A549 (cell line): ENCODE measurements around the gene RXRG. TPM values are rescaled to one million over a fixed set of nuclear protein-coding genes. Genes with fewer than 3 reads are reported as not detected.

Source experiments
- ATAC-seq, 2 experiments: fragments of 200-7000 bp in 1 of 2; fragments of >200 bp in 1 of 2; cut with Nextera tagmentation in 1 of 2; cut with Tn5 transposase in 1 of 2; 3 replicates each; pipeline versions ENCODE4 v1.8.0 to v1.9.1; 2018 to 2020; ENCODE audit warnings: mild to moderate bottlenecking in 1 of 2, moderate library complexity in 1 of 2
- CTCF ChIA-PET: fragments of 300-600 bp; sonication (Branson Sonifier 250); formaldehyde crosslinking; extraction: SDS; loops from one replicate; lab custom pipeline; 2021; ENCODE audit warnings: antibody characterized with exemption, inconsistent platforms; lab: Yijun Ruan, JAX
- POLR2A ChIA-PET: fragments of 350-600 bp; formaldehyde crosslinking; extraction: SDS; loops from one replicate; lab custom pipeline; 2021; ENCODE audit warnings: antibody characterized with exemption, inconsistent platforms; lab: Yijun Ruan, JAX
- DNase-seq, 2 experiments: peaks; one replicate each; pipeline versions ENCODE4 v3.0.0 to v3.0.0-alpha.2; 2011 to 2016; ENCODE audit warnings: low read depth in 1 of 2, low spot score in 1 of 2
- FAIRE-seq: peaks from 2 replicates; lab custom pipeline; 2011; peaks lifted over from hg19 to GRCh38; lab: Jason Lieb, UNC
- H3K27ac ChIP-seq, 2 experiments: fragments of >200 bp; sonication (Bioruptor Twin); formaldehyde crosslinking; 3 replicates each; pipeline ENCODE4 v1.5.1; 2016 to 2017
- H3K4me1 ChIP-seq: fragments of >200 bp; sonication (Bioruptor Twin); formaldehyde crosslinking; 3 replicates; pipeline ENCODE4 v1.6.1; 2016
- H3K4me2 ChIP-seq: fragments of >200 bp; sonication (Bioruptor Twin); formaldehyde crosslinking; 3 replicates; pipeline ENCODE4 v1.6.1; 2016
- H3K4me3 ChIP-seq: fragments of >200 bp; sonication (Bioruptor Twin); formaldehyde crosslinking; 3 replicates; pipeline ENCODE4 v1.5.1; 2016
- H3K9me3 ChIP-seq: fragments of >200 bp; sonication (Bioruptor Twin); formaldehyde crosslinking; 3 replicates; pipeline ENCODE4 v1.6.1; 2016
- CBX8 ChIP-seq: fragments of 200-600 bp; sonication (generic); IDR thresholded peaks from 2 replicates; pipeline ENCODE4 v1.6.1; 2016
- CTCF ChIP-seq: fragments of >200 bp; sonication (Bioruptor Twin); formaldehyde crosslinking; IDR thresholded peaks from 3 replicates; pipeline ENCODE4 v1.5.1; 2016
- EHF ChIP-seq: fragments of 250-450 bp; sonication (Bioruptor Pico); IDR thresholded peaks from 2 replicates; pipeline ENCODE4 v1.5.0; 2020; ENCODE audit warnings: mild to moderate bottlenecking
- ESRRA ChIP-seq: fragments of 150-350 bp; IDR thresholded peaks from 2 replicates; pipeline ENCODE4 v1.6.1; 2014; ENCODE audit warnings: mild to moderate bottlenecking, low read length, borderline replicate concordance
- FOXS1 ChIP-seq: fragments of 250-450 bp; sonication (Bioruptor Pico); IDR thresholded peaks from 2 replicates; pipeline ENCODE4 v1.5.0; 2020; ENCODE audit warnings: mild to moderate bottlenecking, moderate library complexity
- GATA3 ChIP-seq: IDR thresholded peaks from 2 replicates; pipeline ENCODE4 v1.6.1; 2012; ENCODE audit warnings: borderline replicate concordance
- HDAC2 ChIP-seq: fragments of 200-600 bp; sonication (generic); IDR thresholded peaks from 2 replicates; pipeline ENCODE4 v1.6.1; 2016
- JUN ChIP-seq, 2 experiments: fragments of >200 bp; sonication (Bioruptor Twin); formaldehyde crosslinking; IDR thresholded peaks; 2 replicates in 1 of 2; 3 replicates in 1 of 2; pipeline ENCODE4 v1.6.1; 2016 to 2017
- JUNB ChIP-seq: fragments of >200 bp; sonication (Bioruptor Twin); formaldehyde crosslinking; IDR thresholded peaks from 2 replicates; pipeline ENCODE4 v1.6.1; 2016
- MAZ ChIP-seq: fragments of 150-350 bp; IDR thresholded peaks from 2 replicates; pipeline ENCODE4 v1.6.1; 2014; ENCODE audit warnings: antibody characterized with exemption, low read depth, low read length, borderline replicate concordance
- NPAS2 ChIP-seq: fragments of 250-450 bp; sonication (Bioruptor Pico); IDR thresholded peaks from 2 replicates; pipeline ENCODE4 v1.8.0; 2022; ENCODE audit warnings: mild to moderate bottlenecking, moderate library complexity, borderline replicate concordance
- PHF8 ChIP-seq: fragments of 200-600 bp; sonication (generic); IDR thresholded peaks from 2 replicates; pipeline ENCODE4 v1.6.1; 2016; ENCODE audit warnings: low read depth, mild to moderate bottlenecking, antibody characterized with exemption, moderate library complexity, borderline replicate concordance
- POLR2A ChIP-seq: IDR thresholded peaks from 2 replicates; pipeline ENCODE4 v1.6.1; 2012; ENCODE audit warnings: mild to moderate bottlenecking, low read length
- RFX5 ChIP-seq: fragments of 450-650 bp; IDR thresholded peaks from 2 replicates; pipeline ENCODE4 v1.7.1; 2014; ENCODE audit warnings: antibody characterized with exemption, mild to moderate bottlenecking, moderate library complexity
- USF2 ChIP-seq: fragments of 450-650 bp; IDR thresholded peaks from 2 replicates; pipeline ENCODE4 v1.6.1; 2014; ENCODE audit warnings: antibody characterized with exemption
- ZFP36 ChIP-seq: fragments of 450-650 bp; IDR thresholded peaks from 2 replicates; pipeline ENCODE4 v1.6.1; 2014; ENCODE audit warnings: borderline replicate concordance; ENCODE audit not compliant: partially characterized antibody
- ZSCAN20 ChIP-seq: fragments of 250-450 bp; sonication (Bioruptor Pico); IDR thresholded peaks from 2 replicates; pipeline ENCODE4 v1.8.0; 2022; ENCODE audit warnings: mild to moderate bottlenecking, moderate library complexity
- WGBS: methylation state at CpG from one replicate; pipeline ENCODE4 v1.1.6; 2017; ENCODE audit errors: missing lambda C conversion rate; 5-methylcytosine and 5-hydroxymethylcytosine counted together
- polyA plus RNA-seq, 4 experiments: library from polyadenylated mRNA; depleted of rRNA in 3 of 4; stranded (reverse); fragments of >200 nt; fragmentation: RNase III in 1 of 4; extraction: RNeasy Plus Mini Kit Qiagen cat#74134 plus additional on column Dnase treatment in 1 of 4; gene quantifications; 2 replicates in 3 of 4; 3 replicates in 1 of 4; pipeline ENCODE4 v1.2.3, GENCODE V29; 2011 to 2017
- TF ChIP-seq, protein P1 (sequence below): fragments of 150-350 bp; IDR thresholded peaks from 2 replicates; pipeline ENCODE4 v1.6.1; 2014; ENCODE audit warnings: low read depth, mild to moderate bottlenecking, low read length
- TF ChIP-seq, protein P2 (sequence below): fragments of >200 bp; sonication (Bioruptor Twin); formaldehyde crosslinking; IDR thresholded peaks from 3 replicates; pipeline ENCODE4 v1.6.1; 2016
- TF ChIP-seq, protein P3 (sequence below): IDR thresholded peaks from 2 replicates; pipeline ENCODE4 v1.6.1; 2012

Gene RXRG
- polyA plus RNA-seq, 2 of the 4 experiments (the other 2 are of a cell fraction), result not detected

DNA sequence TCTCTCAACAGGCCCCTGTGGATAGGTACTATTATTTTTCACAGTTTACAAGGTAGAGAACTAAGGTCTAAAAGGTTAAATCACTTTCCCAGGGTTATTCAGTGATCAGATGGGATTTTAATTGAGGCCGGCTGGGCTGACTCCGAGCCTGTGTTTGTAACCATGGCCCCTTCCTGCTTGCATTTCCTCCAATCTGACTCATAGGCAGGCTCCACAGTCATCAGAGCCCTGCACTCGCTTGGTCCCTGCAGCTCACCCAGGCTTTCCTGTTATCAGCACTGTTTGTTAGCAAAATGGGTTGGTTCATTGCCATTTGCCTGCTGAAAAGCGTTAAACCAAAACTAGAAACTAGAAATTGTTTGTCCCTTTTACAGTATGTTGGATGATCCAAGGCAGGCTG, 47.0 kb downstream of the RXRG start:
- no peak overlapping the region for H3K4me3 ChIP-seq
- no peaks in the 10 kb centered on the region for H3K9me3 ChIP-seq
- TF ChIP-seq, protein P1, sequence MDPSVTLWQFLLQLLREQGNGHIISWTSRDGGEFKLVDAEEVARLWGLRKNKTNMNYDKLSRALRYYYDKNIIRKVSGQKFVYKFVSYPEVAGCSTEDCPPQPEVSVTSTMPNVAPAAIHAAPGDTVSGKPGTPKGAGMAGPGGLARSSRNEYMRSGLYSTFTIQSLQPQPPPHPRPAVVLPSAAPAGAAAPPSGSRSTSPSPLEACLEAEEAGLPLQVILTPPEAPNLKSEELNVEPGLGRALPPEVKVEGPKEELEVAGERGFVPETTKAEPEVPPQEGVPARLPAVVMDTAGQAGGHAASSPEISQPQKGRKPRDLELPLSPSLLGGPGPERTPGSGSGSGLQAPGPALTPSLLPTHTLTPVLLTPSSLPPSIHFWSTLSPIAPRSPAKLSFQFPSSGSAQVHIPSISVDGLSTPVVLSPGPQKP, result no peak
- TF ChIP-seq EHF (CRISPR knock-in tag) (no peak), NPAS2 (CRISPR knock-in tag) (no peak), CBX8 (no peak), USF2 (no peak), RFX5 (no peak), CTCF (no peak), MAZ (no peak), JUNB (no peak), FOXS1 (no peak), POLR2A (no peak), ZFP36 (no peak)
- TF ChIP-seq, protein P2, sequence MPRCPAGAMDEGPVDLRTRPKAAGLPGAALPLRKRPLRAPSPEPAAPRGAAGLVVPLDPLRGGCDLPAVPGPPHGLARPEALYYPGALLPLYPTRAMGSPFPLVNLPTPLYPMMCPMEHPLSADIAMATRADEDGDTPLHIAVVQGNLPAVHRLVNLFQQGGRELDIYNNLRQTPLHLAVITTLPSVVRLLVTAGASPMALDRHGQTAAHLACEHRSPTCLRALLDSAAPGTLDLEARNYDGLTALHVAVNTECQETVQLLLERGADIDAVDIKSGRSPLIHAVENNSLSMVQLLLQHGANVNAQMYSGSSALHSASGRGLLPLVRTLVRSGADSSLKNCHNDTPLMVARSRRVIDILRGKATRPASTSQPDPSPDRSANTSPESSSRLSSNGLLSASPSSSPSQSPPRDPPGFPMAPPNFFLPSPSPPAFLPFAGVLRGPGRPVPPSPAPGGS, result no peak
- TF ChIP-seq, all 56 proteins: peak for 0
- DNase-seq (no peak), ATAC-seq (no peak), FAIRE-seq (no peak)
- WGBS, result 60% methylated on average over 4 of the region's 4 CpGs
- Histone ChIP-seq H3K4me1 (no peaks in the 10 kb centered on the region), H3K4me2 (no peak overlapping the region), H3K27ac (no peak overlapping the region)
- ChIA-PET POLR2A (no interaction called here), CTCF (interaction anchor here (0.6 to 11.8 kb wide), 4 partner anchors 12 to 860 kb away, joined by 4 to 219 read pairs (median 4); no protein-coding TSS in a partner anchor)

DNA sequence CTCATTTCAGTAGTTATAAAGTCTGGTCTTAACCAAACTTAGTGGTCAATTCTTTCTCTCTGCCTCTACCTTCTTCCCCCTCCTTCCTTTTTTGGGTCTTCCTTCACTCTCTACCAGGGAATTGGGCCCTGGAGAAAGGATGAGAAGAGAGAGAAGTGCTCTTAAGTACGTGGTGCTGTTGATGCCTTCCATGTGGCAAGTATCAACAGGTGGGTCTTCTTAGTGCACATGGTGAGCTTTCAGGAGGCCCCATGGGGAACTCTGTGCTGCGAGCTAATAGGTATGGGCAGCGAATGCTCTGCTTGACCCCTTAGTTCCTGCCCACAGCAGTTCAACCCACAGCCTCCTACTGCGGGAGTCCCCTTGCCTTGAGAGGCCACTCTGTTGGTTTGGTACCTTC, 49.0 kb downstream of the RXRG start:
- no peaks in the 10 kb centered on the region for H3K4me1 ChIP-seq
- FAIRE-seq, result no peak
- H3K9me3 ChIP-seq, result no peaks in the 10 kb centered on the region
- ATAC-seq, result no peak
- ChIA-PET CTCF (interaction anchor here (0.7 to 11.8 kb wide), 7 partner anchors 9 to 199 kb away, joined by 3 to 219 read pairs (median 31); no protein-coding TSS in a partner anchor), POLR2A (no interaction called here)
- H3K4me2 ChIP-seq, result no peak overlapping the region
- TF ChIP-seq GATA3, result no peak
- no peak for TF ChIP-seq ZFP36
- TF ChIP-seq ZSCAN20 (CRISPR knock-in tag), result no peak
- no peak for TF ChIP-seq RFX5
- TF ChIP-seq NPAS2 (CRISPR knock-in tag), result no peak
- no peak for TF ChIP-seq JUNB
- no peak for TF ChIP-seq USF2
- no peak for TF ChIP-seq JUN (IDR thresholded peaks at IDR 0.05)
- no peak for TF ChIP-seq HDAC2
- no peak for TF ChIP-seq PHF8
- no peak for TF ChIP-seq ESRRA
- TF ChIP-seq, protein P3, sequence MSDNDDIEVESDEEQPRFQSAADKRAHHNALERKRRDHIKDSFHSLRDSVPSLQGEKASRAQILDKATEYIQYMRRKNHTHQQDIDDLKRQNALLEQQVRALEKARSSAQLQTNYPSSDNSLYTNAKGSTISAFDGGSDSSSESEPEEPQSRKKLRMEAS, result no peak
- H3K27ac ChIP-seq, result no peak overlapping the region
- no peak for DNase-seq
- H3K4me3 ChIP-seq, result no peak overlapping the region
- 28% methylated on average over 4 of the region's 4 CpGs for WGBS
